KBM-7 (cell line): ENCODE results near the gene TRIM14.
"Not testable (repeated sequence)": the region's sequence is repeated elsewhere in the genome, so short reads cannot be mapped to it uniquely, and the experiment has no call there.

Source experiments
- DNase-seq: peaks from one replicate; pipeline ENCODE4 v3.0.0-alpha.2; 2015
- in situ Hi-C: fragments of 300-500 bp; cut with MboI; formaldehyde crosslinking; loops from 2 replicates; pipeline ENCODE4 v1.14.3; 2020; ENCODE audit warnings: low sequenced_read_pairs, low pct_unique_long_range_greater_than_20kb, mixed read lengths

The TRIM14 gene

GRCh38 chr9:98090674-98091073 is 28.3 kb downstream of the TRIM14 start:
- in situ Hi-C loops, DNase-seq: not testable (repeated sequence)

- in situ Hi-C loops, result no loop called here
- DNase-seq, result no peak
Measured at GRCh38 chr9:98087420-98088354, 31.3 kb downstream of the TRIM14 start.

GRCh38 chr9:98086461-98086860 is 32.6 kb downstream of the TRIM14 start:
- in situ Hi-C loops, result no loop called here
- no peak for DNase-seq

GRCh38 chr9:98085944-98086343 is 33.1 kb downstream of the TRIM14 start:
- no peak for DNase-seq
- in situ Hi-C loops, result no loop called here

- DNase-seq, result no peak
- in situ Hi-C loops, result no loop called here
Measured at GRCh38 chr9:98085058-98085457, 34.0 kb downstream of the TRIM14 start.

GRCh38 chr9:98084396-98084795 is 34.6 kb downstream of the TRIM14 start:
- in situ Hi-C loops, result no loop called here
- DNase-seq, result no peak

- no peak for DNase-seq
- in situ Hi-C loops, result no loop called here
Measured at GRCh38 chr9:98083566-98084183, 35.3 kb downstream of the TRIM14 start.

GRCh38 chr9:98083061-98083501 is 35.9 kb downstream of the TRIM14 start:
- DNase-seq, result no peak
- in situ Hi-C loops, result no loop called here

GRCh38 chr9:98081477-98082219 is 37.4 kb downstream of the TRIM14 start:
- in situ Hi-C loops, result no loop called here
- no peak for DNase-seq

GRCh38 chr9:98080780-98081179 is 38.2 kb downstream of the TRIM14 start:
- no peak for DNase-seq
- in situ Hi-C loops, result no loop called here

GRCh38 chr9:98080326-98080725 is 38.7 kb downstream of the TRIM14 start:
- no peak for DNase-seq
- in situ Hi-C loops, result no loop called here

GRCh38 chr9:98078895-98079294 is 40.1 kb downstream of the TRIM14 start:
- DNase-seq, result no peak
- in situ Hi-C loops, result no loop called here

GRCh38 chr9:98076514-98076890 is 42.5 kb downstream of the TRIM14 start:
- DNase-seq, in situ Hi-C loops: not testable (repeated sequence)

- peak; percentile 17 for DNase-seq
- in situ Hi-C loops, result no loop called here
Measured at GRCh38 chr9:98075332-98075805, 43.7 kb downstream of the TRIM14 start.

GRCh38 chr9:98074115-98074990 is 44.7 kb downstream of the TRIM14 start:
- in situ Hi-C loops, result no loop called here
- DNase-seq, result peak; percentile 73

GRCh38 chr9:98071737-98072136 is 47.3 kb downstream of the TRIM14 start:
- in situ Hi-C loops, result no loop called here
- no peak for DNase-seq

- DNase-seq, result no peak
- in situ Hi-C loops, result no loop called here
Measured at GRCh38 chr9:98070704-98071103, 48.3 kb downstream of the TRIM14 start.

GRCh38 chr9:98069551-98069950 is 49.5 kb downstream of the TRIM14 start:
- in situ Hi-C loops, result no loop called here
- no peak for DNase-seq

GRCh38 chr9:98067184-98067583 is 51.8 kb downstream of the TRIM14 start:
- no peak for DNase-seq
- in situ Hi-C loops, result no loop called here
